Stimulated activated CD4-positive, alpha-beta T cell treated with anti-CD3 and anti-CD28 coated beads, Interleukin-1b, Interleukin-23, amount 100 ng/mL, for 4 hours (primary cell): Measurements from ENCODE around the gene MED22.
"Not testable (repeated sequence)": the region's sequence is repeated elsewhere in the genome, so short reads cannot be mapped to it uniquely, and the experiment has no call there.

Source experiments
- DNase-seq, 2 donors: peaks; one replicate each; pipeline ENCODE4 v3.0.0-alpha.2; 2020; ENCODE audit warnings: low read depth in 2 of 2

The MED22 gene

DNA sequence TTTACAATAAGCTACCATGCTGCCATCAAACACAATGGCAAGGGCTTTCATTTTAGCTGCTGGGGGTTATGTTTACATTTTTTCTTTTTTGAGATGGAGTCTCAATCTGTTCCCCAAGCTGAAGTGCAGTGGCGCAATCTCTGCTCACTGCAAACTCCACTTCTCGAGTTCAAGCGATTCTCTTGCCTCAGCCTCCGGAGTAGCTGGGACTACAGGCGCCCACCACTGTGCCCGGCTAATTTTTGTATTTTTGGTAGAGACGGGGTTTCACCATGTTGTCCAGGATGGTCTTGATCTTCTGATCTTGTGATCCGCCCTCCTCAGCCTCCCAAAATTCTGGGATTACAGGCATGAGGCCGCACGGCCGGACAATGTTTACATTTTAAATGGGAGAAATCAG is 13.0 kb downstream of the MED22 start:
- not testable (repeated sequence) for DNase-seq

DNA sequence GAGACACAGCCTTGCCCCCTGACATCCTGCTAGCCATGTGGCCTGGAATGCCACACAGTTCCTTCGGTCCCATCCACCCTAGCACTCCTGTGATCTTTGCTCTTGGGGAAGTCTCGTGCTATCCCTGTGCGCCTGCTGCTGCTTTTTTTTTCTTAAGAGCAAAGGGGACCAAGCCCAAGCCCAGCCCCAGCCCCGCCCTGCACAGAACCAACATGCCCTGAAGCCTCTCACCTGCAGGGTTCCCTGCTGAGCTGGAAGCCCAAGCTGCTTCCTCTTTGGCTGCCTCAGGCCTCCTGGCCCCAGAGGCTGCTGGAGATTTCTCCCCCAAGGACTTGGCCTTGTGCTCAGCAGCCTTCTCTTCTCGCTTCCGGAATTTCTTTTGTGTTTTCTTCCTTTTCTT is 13.8 kb downstream of the MED22 start:
- no peak for DNase-seq

DNA sequence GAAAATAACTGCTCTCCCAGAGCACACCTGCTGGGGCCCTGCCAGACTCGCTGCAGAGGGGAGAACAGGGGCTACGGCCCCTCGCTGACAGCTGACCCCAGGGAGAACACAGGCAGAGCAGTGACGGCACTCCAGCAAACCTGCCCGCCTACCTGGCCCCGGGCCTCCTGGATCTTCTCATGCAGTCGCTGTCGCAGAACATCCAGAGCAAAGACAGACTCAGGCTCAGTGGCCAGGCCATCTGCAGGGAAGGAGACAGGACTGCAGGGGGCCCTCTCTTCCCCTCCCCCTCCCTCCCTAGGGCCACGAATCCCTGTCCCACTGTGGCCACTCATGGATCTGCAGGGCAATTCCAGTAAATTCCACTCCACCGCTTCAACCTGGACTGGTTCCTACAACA is 14.4 kb downstream of the MED22 start:
- no peak for DNase-seq

DNA sequence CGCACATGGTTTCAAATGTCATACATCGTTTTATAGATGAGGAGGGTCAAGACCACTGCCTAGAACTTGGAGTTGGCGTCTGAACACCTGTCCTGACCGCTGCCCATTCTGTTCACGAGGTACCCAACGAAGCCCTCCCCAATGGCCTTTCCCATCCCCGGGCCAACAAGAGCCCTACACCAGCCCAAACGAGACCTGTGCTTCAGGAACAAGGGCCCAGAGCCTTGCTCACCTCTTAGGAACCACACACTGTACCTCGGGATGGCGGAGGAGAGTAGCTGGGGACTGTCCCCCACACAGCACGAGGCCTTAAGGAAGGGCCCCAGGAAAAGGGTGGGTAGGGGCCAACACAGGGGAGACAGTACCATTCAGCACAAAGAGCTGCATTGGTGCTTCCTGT is 14.9 kb downstream of the MED22 start:
- no peak for DNase-seq

DNA sequence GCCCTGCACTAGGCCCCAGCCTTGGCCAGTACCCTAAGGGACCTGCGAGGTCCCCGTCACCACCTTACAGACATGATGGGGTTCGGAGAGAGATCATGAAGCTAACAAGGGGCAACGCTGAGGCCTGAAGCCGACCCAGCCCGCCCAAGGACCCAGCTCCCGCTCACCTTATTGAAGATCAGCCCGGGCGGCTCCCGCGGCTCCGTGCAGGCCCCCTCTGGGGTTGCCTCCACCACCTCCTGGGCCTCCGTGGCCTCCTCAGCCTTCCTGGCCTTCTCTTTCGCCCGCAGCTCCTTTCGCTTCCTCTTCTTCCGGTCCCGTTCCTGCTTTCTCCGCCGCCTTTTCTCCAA is 15.6 kb downstream of the MED22 start:
- no peak for DNase-seq

DNA sequence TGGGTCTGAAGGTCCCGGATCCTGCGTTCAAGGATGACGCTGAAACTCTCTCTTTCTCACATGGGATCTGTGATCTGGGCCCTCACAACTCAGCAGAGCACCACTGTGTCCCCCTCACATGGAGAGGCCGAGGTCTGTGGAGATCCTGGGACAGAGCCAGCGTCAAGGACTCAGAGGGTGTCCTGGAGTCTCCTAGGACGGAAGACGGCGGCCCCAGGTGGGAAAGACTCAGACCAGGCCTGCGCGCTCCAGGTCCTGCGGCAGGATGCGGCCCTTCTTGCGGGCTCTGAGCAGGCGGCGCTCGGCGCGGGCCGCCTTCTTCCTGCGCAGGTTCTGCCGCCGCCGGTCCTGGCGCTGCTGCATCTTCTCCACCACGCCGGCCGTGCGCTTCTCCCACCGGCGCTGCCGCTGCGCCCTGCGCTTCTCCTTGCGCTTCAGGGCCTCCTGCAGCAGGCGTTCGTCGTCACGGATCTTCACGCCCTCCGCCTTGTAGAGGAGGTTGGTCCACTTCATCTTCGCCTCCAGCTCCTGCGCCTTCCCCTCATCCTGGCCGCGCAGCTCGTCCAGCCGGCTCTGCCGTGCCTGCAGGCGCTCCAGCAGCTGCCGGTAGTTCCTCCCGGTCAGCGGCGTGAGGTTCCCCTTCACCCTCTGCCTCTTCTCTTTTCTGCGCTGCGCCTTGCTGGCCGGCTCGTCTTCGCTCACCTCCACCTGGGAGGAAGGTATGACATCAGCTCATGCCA is 16.1 kb downstream of the MED22 start:
- no peak for DNase-seq

DNA sequence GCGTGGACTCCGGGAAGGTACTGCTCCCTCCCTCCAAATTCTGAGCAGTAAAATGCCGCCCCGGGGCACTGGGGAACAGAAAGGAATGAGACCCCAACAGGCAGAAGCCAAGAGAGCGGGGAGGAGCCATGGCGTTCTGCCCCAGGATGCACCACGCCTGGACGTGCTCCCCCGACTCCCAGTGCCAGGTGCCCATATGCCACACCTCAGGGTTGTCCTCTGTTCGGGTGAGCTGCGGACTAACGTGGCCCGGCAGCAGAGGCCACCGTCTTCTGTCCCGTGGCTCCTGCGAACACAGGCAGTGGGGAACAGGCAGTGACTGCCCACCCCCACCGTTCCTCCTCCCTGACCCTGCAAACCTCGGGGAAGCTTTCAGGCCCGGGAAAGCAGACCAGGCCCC is 16.7 kb downstream of the MED22 start:
- DNase-seq, result no peak

DNA sequence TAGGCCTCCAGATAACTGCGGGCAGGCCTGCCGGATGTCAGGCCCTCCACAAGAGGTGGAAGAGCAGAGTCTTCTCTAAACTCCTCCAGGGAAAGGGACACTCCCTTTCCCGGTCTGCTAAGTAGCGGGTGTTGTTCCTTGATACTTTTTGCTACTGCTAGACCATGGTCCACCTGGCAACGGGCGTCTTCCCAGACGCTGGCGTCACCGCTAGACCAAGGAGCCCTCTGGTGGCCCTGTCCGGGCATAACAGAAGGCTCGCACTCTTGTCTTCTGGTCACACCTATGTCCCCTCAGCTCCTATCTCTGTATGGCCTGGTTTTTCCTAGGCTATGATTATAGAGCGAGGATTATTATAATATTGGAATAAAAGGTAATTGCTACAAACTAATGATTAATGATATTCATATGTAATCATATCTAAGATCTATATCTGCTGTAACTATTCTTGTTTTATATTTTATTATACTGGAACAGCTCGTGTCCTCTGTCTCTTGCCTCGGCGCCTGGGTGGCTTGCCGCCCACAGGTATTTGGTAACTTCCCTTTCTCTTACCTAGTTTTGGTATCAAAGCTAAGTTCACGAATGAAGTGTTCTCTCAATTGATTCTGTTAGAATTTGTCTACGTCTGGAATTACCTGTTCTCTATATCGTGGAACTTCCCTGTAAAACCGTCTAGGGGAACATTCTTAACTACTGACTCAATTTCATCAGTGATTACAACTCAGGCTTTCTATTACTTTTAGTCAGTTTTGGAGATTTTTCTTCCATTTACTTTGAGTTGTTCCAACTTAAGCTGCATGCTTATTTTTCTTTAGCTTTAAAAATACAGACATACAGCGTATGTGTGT is 18.4 kb downstream of the MED22 start:
- not testable (repeated sequence) for DNase-seq

DNA sequence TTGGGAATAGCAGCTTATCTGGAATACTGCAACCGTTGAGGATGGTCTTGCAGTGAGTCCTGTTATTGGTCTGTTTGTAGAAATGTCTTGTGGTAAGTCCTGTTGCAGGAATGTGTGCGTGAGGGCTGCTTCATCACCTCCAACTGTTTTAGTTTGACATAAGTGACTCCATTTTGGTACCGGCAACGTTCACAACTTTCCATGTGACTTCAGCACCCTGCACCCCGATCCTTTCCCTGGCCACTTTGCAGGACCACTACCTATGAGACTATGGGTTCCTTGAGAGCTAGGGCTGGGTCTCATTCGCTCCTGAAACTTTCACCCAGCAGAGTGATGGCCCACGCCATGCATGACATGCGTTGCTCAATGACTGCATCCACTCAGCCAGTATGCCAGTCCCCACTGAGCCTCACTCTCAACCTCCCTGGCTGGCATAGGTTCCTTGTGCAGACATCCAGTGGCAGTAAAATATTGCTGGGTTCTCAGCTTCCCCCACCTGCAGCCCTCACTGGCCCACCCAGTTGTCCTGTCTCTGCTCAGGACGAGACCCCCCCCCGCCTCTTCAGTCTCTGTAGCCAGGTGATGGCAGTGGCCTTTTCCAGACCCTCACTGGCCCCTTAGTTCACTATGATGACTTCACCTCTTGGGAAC is 20.0 kb downstream of the MED22 start:
- DNase-seq, result no peak

DNA sequence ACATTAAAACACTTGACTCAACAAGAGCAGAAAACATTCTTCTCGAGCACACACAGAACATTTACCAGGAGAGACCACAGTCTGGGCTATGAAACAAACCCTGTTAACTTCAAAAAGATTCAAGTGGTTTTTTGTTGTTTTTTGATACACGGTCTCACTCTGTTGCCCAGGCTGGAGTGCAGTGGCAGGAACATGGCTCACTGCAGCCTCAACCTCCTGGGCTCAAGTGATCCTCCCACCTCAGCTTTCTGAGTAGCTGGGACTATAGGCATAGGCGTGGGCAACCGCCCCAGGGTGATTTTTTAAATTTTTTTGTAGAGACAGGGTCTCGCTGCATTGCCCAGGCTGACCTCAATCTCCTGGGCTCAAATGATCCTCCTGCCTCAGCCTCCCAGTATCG is 20.9 kb downstream of the MED22 start:
- not testable (repeated sequence) for DNase-seq

DNA sequence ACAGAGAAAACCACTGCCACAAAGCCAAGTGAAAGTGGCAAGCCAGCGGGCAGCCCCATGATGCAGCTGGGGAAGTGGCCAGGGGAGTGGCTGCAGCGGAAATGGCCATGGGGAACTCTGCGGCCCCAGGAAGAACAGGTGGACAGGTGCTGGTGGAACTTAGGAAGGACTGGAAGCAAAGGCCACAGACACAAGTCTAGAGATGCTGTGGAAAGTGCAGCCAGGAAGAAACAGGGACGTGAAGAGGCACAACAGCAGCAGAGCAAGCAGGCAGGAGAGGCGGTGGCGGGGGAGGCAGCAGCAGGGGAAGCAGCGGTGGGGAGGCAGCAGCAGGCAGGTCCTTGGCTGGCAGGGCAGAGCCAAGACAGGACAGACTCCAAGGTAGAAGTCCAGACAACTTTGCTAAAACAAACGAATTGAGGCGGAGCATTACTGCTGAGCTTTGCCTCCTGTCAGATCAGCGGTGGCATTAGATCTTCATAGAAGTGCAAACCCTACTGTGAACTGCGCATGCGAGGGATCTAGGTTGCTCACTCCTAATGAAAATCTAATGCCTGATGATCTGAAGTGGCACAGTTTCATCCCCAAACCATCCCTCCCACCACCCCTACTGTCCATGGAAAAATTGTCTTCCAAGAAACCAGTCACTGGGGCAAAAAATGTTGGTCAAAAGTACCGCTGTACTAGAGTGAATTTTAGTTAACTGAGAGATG is 23.8 kb downstream of the MED22 start:
- no peak for DNase-seq

DNA sequence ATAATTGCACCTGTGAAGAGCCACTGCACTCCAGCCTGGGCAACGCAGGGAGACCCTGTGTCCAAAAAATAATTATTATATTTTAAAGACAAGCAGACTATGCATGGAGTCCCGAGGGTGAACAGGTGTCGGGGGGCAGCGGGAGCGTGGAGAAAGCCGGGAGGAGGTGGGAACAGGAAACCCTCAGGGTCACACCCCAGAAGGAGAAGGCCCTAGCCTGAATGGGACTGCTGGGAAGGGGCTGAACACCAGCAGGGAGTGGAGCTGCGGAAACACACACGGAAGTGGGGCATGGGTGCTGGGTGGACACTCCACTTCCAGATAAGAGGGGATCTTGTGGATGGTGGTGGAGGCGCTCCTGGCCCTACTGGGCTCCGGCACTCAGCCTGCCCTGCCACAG is 24.7 kb downstream of the MED22 start:
- no peak for DNase-seq

DNA sequence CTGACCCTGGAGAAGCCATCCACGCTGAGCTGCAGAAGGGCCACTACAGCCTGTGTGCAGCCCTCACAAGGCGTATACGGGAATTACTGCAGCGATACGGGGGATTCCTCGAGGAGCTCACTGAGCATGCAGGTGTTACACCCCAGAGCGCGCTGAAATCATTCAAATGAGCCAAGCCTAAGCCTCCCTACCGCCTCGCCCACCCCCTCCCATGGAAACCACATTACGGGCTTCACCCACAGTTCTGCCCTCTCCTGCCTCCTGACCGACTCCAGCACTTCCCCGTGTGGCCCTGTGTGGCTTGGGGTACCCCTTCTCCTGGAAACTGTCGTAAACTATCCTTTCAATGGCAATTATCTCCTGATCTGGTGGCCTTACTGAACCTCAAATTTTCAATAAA is 25.2 kb downstream of the MED22 start:
- no peak for DNase-seq

DNA sequence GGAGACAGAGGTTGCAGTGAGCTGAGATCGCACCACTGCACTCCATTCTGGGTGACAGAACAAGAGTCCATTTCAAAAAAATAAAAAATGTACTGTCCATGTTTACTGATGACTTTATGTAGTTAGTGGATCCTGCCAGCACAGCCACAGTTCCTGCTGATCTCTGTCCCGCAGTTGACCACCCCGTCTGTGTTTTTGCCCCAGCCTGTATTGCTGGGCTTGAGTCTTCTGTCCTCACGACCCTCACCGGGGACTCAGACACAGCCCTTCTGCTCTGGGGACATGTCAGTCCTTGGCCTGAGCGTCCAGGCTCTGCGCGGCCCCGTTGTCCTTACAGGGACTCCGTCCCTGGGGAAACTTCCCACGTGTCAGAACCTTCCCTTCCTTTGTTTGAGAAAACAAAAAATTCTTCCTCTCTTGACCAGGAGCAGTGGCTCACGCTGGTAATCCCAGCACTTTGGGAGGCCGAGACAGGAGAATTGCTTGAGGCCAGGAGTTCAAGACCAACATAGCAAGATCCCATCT is 26.5 kb downstream of the MED22 start:
- no peak for DNase-seq

DNA sequence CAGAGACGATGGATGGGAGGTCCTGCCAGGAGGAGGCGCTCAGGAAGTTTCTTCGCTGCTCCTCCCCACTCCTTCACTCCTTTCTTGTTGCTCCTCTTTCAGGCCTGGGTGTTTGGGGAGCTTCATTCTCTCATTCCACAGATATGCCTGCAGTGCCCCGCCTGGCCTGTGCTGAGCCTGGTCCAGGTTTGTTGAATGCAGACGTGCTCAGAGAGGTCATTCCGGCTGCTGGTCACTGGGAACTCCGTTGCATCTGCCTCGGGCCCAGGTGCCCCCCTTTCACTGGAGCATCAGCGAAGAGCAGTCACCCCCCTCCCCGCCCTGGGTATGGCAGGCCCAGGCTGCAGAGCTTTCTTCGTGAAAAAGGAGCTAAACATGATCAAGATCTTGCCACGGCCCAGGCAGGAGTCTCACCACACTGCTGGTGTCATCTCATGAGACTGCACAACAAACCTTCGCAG is 27.5 kb downstream of the MED22 start:
- DNase-seq, result no peak

DNA sequence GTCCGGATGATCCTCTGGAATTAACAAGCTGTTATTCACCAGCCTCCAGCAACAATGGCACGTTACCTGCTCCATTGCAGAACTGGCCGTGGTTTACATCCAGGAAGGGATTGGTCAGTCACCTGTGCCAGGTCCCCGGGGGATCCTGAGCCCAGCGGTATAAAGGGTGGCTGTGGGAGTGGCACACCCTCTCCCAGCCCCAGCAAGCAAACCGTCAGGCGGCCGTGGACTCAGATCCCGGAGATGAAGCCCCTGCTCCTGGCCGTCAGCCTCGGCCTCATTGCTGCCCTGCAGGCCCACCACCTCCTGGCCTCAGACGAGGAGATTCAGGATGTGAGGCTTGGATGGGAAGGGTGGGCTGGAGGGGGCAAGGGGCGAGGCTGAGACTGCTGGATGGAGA is 30.4 kb downstream of the MED22 start:
- not testable (repeated sequence) for DNase-seq

DNA sequence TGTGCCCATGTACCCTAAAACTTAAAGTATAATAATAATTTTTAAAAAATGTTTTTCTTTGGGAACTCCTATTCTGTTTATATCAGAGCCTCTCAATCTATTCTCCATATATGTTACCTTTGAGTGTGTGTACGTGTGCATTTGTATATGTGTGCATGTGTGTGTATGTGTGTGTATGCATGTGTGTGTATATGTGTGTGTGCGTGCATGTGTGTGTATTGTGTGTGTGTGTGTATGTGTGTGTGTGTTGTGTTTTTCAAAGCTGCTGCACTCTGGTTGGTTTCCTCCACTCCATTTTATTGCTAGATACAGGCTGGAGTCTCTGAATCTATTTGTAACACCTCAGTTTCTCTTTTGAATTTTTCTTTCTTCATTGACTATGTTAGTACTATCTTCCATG is 31.9 kb downstream of the MED22 start:
- DNase-seq, result no peak

DNA sequence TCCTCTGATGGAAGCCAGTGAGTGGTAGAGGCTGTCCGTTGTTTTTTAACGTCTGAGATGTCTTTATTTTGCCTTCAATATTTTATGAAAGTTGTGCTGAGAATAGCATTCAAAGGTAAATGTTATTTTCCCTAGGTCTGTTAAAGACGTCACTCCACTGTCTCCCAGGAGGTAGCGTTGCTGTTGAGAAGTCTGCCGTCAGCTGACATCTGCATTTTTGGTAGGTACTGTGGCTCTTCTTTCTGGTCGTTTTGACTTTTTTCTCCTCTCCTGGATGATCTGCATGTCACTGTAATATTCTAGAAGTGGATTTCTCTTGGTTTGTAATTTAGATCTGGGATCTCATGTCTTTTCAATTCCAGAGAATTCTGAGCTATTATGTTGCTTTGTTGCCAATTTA is 38.3 kb downstream of the MED22 start:
- DNase-seq, result no peak

DNA sequence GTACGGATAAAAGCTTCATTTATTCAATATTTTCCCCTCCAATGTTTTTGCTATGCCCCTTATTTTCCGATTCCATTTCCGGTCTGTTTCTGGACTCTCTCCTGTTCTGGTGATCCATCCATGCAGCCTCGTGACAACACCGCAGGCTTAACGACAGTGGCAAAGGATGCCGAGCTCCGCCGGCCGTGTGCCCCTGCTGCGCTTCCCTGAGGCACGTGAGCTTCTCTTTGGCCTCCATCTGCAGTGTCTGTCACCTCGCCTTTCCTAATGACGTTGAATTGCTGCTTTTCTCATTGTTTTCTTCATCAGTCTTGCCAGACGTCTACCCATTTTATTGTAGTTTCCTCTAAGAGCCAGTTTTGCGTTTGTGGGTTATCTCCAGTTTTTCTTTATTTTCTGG is 40.6 kb downstream of the MED22 start:
- no peak for DNase-seq

DNA sequence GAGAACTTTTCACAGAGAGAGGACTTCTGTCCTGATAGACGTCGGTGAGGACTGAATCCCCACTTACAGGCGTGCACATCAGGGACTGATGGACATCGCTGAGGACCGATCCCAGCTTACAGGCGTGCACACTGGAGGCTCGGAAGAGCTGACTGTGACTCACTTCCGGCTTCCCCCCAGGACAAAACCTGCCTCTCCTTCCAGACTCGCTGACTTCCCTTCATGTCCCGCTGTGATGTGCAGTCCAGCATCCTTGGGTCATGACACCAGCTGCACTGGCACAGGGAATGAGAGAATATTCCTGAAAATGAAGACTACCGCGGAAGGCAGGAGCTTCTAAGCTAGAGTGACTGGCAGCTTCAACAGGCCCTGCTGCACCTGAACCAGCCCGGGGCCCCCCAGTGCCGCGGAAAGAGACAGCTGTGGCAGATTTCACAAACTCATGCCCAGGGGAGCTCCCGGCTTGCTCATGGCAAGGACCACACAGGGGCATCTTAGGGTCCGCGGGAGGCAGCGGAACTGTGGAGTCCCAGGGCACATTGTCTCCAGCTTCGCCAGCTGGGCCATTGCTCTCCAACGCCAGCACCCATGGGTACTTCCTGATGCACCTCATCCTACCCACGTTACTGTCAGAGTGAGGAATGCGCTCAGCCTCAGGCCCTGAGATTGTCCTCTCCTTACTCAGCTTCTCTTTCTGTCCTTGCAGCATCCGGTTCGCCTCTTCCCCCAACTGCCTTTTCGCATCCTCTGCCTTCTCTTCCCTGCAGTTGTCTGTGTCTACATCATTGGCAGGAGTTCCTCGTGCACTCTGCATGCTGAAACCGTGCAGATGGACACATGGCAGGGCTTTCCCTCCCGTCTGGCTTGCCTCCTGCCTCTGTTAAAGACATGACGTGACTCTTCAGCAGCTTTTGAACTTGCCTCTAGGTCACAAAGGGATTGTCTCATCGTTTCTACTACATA is 41.4 kb downstream of the MED22 start:
- no peak for DNase-seq

DNA sequence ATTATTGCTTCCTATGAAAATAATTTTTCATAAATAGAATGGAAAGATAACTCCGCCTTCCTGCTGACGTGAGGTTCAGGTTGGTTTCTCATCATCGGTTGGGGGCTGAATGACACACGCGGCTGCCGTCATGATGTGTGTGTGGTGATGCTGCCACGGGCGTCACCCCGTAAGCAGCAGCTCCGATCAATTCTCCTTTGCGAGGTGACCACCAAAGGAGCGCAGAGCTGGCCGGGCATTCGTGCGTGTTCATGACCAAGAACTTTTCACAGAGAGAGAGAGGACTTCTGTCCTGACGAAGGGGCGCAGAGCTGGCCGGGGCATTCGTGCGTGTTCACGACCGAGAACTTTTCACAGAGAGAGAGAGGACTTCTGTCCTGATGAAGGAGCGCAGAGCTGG is 42.2 kb downstream of the MED22 start:
- no peak for DNase-seq
